HCT116 (cell line): ENCODE measurements around the gene MARCHF2.

Experiments
- EGR1 ChIP-seq: IDR thresholded peaks from 2 replicates; pipeline ENCODE4 v1.6.1; 2012; ENCODE audit warnings: low read depth
- ELF1 ChIP-seq: IDR thresholded peaks from 2 replicates; pipeline ENCODE4 v1.6.1; 2012; ENCODE audit warnings: low read depth, borderline replicate concordance
- POLR2A ChIP-seq: IDR thresholded peaks from 2 replicates; pipeline ENCODE4 v1.7.0; 2011; ENCODE audit warnings: borderline replicate concordance; ENCODE audit not compliant: insufficient read depth, insufficient read length; ENCODE audit errors: extremely low read depth
- POLR2AphosphoS5 ChIP-seq: IDR thresholded peaks from 2 replicates; pipeline ENCODE4 v1.6.1; 2011; ENCODE audit warnings: mild to moderate bottlenecking, low read depth, low read length, moderate library complexity
- RAD21 ChIP-seq: IDR thresholded peaks from 2 replicates; pipeline ENCODE4 v1.6.1; 2012; ENCODE audit warnings: low read depth, mild to moderate bottlenecking
- TF ChIP-seq, protein P1 (sequence below), 3 experiments: fragments of 200-600 bp in 1 of 3; sonication (generic) in 1 of 3; IDR thresholded peaks in 2 of 3; conservative IDR thresholded peaks in 1 of 3; 2 replicates each; pipeline ENCODE4 v1.5.1; 2012 to 2017; ENCODE audit warnings: low read depth in 2 of 3, low read length in 2 of 3, antibody characterized with exemption in 1 of 3, borderline replicate concordance in 1 of 3, control low read depth in 1 of 3, mild to moderate bottlenecking in 1 of 3, mixed read lengths in 1 of 3, mixed run types in 1 of 3, moderate library complexity in 1 of 3; ENCODE audit not compliant: insufficient read depth in 1 of 3

DNA sequence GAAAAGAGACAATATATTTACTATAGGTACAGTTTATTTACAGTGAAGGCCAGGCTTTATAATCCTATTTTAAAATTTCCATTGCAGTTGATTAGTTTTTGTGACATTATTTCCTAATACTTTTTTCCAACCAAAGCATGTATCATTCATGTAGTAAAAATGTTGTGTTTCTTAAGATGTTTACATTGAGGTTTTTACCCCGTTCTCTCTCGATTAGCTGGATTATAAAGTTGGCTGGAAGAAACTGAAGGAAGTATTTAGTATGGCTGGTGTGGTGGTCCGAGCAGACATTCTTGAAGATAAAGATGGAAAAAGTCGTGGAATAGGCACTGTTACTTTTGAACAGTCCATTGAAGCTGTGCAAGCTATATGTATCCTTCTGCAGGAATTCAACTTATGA, 52.9 kb downstream of the MARCHF2 start:
- TF ChIP-seq, protein P1, sequence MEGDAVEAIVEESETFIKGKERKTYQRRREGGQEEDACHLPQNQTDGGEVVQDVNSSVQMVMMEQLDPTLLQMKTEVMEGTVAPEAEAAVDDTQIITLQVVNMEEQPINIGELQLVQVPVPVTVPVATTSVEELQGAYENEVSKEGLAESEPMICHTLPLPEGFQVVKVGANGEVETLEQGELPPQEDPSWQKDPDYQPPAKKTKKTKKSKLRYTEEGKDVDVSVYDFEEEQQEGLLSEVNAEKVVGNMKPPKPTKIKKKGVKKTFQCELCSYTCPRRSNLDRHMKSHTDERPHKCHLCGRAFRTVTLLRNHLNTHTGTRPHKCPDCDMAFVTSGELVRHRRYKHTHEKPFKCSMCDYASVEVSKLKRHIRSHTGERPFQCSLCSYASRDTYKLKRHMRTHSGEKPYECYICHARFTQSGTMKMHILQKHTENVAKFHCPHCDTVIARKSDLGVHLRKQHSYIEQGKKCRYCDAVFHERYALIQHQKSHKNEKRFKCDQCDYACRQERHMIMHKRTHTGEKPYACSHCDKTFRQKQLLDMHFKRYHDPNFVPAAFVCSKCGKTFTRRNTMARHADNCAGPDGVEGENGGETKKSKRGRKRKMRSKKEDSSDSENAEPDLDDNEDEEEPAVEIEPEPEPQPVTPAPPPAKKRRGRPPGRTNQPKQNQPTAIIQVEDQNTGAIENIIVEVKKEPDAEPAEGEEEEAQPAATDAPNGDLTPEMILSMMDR (IDR thresholded peaks at IDR 0.05 in 2 of 3, conservative IDR thresholded peaks at IDR 0.05 in 1 of 3; ENCODE audit: borderline replicate concordance in 1 of 3, insufficient read depth in 1 of 3, low read depth in 2 of 3, low read length in 2 of 3), result no peak
- TF ChIP-seq POLR2A (no peak), POLR2AphosphoS5 (no peak), RAD21 (no peak), EGR1 (no peak), ELF1 (no peak)
